Natural killer cell (primary cell): Measurements from ENCODE around the gene SLC17A2. TPM values are rescaled to one million over a fixed set of nuclear protein-coding genes. Genes with fewer than 3 reads are reported as not detected.

Experiments
- ATAC-seq, 3 donors: fragments of 150-1000 bp in 2 of 3; fragments of 200-7000 bp in 1 of 3; cut with Tn5 transposase; 1 replicate in 1 of 3; 2 replicates in 2 of 3; pipeline ENCODE4 v1.10.0; 2021; ENCODE audit warnings: mild to moderate bottlenecking in 2 of 3, moderate library complexity in 2 of 3
- DNase-seq, 2 donors: peaks; one replicate each; pipeline versions ENCODE4 v3.0.0 to v3.0.0-alpha.2; 2013 to 2021; ENCODE audit warnings: mixed read lengths in 1 of 2
- H3K27ac ChIP-seq: one replicate; pipeline ENCODE4 v1.5.1; 2013; ENCODE audit warnings: mild to moderate bottlenecking, low read length
- H3K27me3 ChIP-seq: one replicate; pipeline ENCODE4 v1.6.1; 2013; ENCODE audit warnings: low read length; ENCODE audit not compliant: control insufficient read depth, insufficient read depth
- H3K36me3 ChIP-seq: one replicate; pipeline ENCODE4 v1.6.1; 2013; ENCODE audit warnings: low read length; ENCODE audit not compliant: control insufficient read depth, insufficient read depth
- H3K4me1 ChIP-seq: one replicate; pipeline ENCODE4 v1.6.1; 2013; ENCODE audit warnings: low read length; ENCODE audit not compliant: control insufficient read depth, insufficient read depth
- H3K4me3 ChIP-seq: one replicate; pipeline ENCODE4 v1.5.1; 2013; ENCODE audit warnings: low read length
- H3K9me3 ChIP-seq: one replicate; pipeline ENCODE4 v1.6.1; 2013; ENCODE audit warnings: low read length; ENCODE audit not compliant: control insufficient read depth, insufficient read depth
- H3K27ac Mint-ChIP-seq, 2 donors: one replicate each; pipeline ENCODE4 v1.8.0; 2022; ENCODE audit warnings: mild to moderate bottlenecking in 2 of 2, mixed read lengths in 2 of 2, moderate library complexity in 1 of 2
- H3K27me3 Mint-ChIP-seq, 2 donors: one replicate each; pipeline ENCODE4 v1.8.0; 2022; ENCODE audit warnings: low read depth in 2 of 2, mixed read lengths in 2 of 2
- H3K36me3 Mint-ChIP-seq: one replicate; pipeline ENCODE4 v1.8.0; 2022; ENCODE audit warnings: mixed read lengths
- H3K4me1 Mint-ChIP-seq, 2 donors: one replicate each; pipeline ENCODE4 v1.8.0; 2022; ENCODE audit warnings: mixed read lengths in 2 of 2
- H3K4me3 Mint-ChIP-seq: one replicate; pipeline ENCODE4 v1.8.0; 2022; ENCODE audit warnings: mild to moderate bottlenecking, moderate library complexity, mixed read lengths
- H3K9me3 Mint-ChIP-seq, 2 donors: one replicate each; pipeline ENCODE4 v1.8.0; 2022; ENCODE audit warnings: mixed read lengths in 2 of 2
- CTCF ChIP-seq: fragments of 200-600 bp; IDR thresholded peaks from one replicate; pipeline ENCODE4 v1.8.0; 2022; ENCODE audit warnings: antibody characterized with exemption
- WGBS: methylation state at CpG from one replicate; pipeline ENCODE4 v1.1.7; 2013; ENCODE audit warnings: missing lambda C conversion rate; ENCODE audit not compliant: insufficient coverage; 5-methylcytosine and 5-hydroxymethylcytosine counted together
- intact Hi-C: fragments of 100-400 bp; cut with micrococcal nuclease; formaldehyde crosslinking; loops from one replicate; pipeline ENCODE4 v1.14.2; 2022
- total RNA-seq, 4 donors: library from RNA; stranded (reverse); fragments of 120-200 nt in 1 of 4; gene quantifications; one replicate each; pipeline versions ENCODE4 v1.2.3 to v1.2.4, GENCODE V29; 2013 to 2022

Gene SLC17A2
- total RNA-seq, 3 donors from 2014 or later (not counting 1 experiment from before 2014, with no cell fraction given): not detected

- no peaks in the 10 kb centered on the region for H3K9me3 ChIP-seq
- DNase-seq (no peak), ATAC-seq (no peak)
- TF ChIP-seq CTCF: no peak
- H3K4me3 Mint-ChIP-seq: no peak overlapping the region
- no peaks in the 10 kb centered on the region for H3K36me3 ChIP-seq
- H3K4me1 Mint-ChIP-seq: peaks cover 32% of the 10 kb centered on the region in 2 donors
- H3K27me3 Mint-ChIP-seq: no peaks in the 10 kb centered on the region
- no peak overlapping the region for H3K27ac Mint-ChIP-seq
- peaks cover 10% of the 10 kb centered on the region for H3K4me1 ChIP-seq
- H3K4me3 ChIP-seq: no peak overlapping the region
- H3K36me3 Mint-ChIP-seq: no peaks in the 10 kb centered on the region
- H3K9me3 Mint-ChIP-seq: no peaks in the 10 kb centered on the region
- 92% methylated on average over 1 of the region's 1 CpG for WGBS
- H3K27ac ChIP-seq: no peak overlapping the region
- H3K27me3 ChIP-seq: no peaks in the 10 kb centered on the region
- intact Hi-C loops: no loop called here
Observed at GRCh38 chr6:25869840-25870239, 60.7 kb downstream of the SLC17A2 start.

DNA sequence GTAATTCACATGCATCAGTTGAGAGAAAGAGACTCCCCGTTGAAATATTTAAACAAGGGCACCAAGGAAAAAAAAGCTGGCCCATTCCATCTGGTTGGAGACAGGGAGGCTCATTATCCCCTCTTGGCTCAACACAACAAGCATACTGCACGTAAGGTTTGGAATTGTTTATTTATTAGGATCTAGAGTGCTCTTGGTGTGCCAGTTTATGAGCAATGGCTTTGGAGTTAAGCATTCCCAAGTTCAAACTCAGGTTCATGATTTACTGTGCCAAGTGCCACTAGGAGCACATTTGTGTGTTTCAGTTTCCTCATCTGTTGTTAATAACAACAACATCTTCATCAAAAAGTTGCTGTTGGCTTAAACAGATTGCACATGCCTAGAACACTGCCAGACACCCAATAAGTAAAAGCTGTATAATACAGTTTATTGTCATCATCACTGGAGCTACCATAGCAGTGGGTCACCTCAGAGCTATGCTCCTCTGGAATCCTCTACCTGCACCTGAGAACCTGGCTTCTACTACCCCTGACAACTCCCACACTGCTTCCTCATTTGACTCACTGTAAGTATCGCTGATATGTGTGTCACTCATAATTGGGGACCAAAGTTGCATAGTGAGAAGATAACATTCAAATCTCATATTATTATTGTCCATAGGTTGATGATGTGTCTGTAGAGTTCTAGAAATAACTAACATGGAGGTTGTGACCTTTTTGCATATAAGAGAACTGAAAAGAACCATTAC lies 61.9 kb downstream of the SLC17A2 start:
- Histone ChIP-seq H3K27ac (no peak overlapping the region), H3K4me1 (peaks cover 10% of the 10 kb centered on the region), H3K27me3 (no peaks in the 10 kb centered on the region), H3K36me3 (no peaks in the 10 kb centered on the region), H3K9me3 (no peaks in the 10 kb centered on the region), H3K4me3 (no peak overlapping the region)
- ATAC-seq (no peak), DNase-seq (no peak)
- Mint-ChIP-seq H3K4me3 (no peak overlapping the region), H3K4me1 (peaks cover 25 to 29% of the 10 kb centered on the region in 2 donors), H3K27ac (no peak overlapping the region), H3K27me3 (peaks cover 7 to 8% of the 10 kb centered on the region in 2 donors), H3K36me3 (no peaks in the 10 kb centered on the region), H3K9me3 (peaks cover 0 to 3% of the 10 kb centered on the region in 2 donors)
- TF ChIP-seq CTCF: no peak
- intact Hi-C loops: no loop called here
- 100% methylated on average over 1 of the region's 3 CpGs for WGBS

DNA sequence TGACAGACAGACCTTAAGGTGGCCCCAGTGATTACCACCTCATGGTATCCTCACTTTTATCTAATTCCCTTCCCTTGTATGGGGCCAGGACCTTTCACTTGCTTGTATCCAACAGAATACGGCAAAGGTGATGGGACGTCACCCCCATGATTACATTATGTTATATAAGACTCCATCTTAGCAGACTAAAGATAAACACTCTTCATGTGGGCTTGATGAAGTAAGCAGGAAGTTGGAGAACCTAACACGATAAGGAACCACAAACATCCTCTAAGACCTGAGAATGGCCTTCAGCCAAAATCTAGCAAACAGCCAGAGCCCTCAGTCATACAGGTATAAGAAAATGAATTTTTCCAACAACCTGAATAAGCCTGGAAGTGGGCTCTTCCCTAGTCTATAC lies 64.5 kb downstream of the SLC17A2 start:
- H3K4me1 ChIP-seq: peaks cover 5% of the 10 kb centered on the region
- ATAC-seq (peak; percentile 86 to 91 (median 91)), DNase-seq (peak in 1 of 2 donors; percentile 79)
- Mint-ChIP-seq H3K36me3 (no peaks in the 10 kb centered on the region), H3K4me1 (peaks cover 15 to 22% of the 10 kb centered on the region in 2 donors), H3K9me3 (peaks cover 0 to 3% of the 10 kb centered on the region in 2 donors), H3K4me3 (peak overlapping the region; percentile 65), H3K27me3 (peaks cover 7 to 10% of the 10 kb centered on the region in 2 donors), H3K27ac (peak overlapping the region; percentile 76 to 89)
- intact Hi-C loops: no loop called here
- H3K27me3 ChIP-seq: no peaks in the 10 kb centered on the region
- peak overlapping the region; percentile 53 for H3K27ac ChIP-seq
- 36% methylated on average over 2 of the region's 3 CpGs for WGBS
- no peaks in the 10 kb centered on the region for H3K9me3 ChIP-seq
- no peak for TF ChIP-seq CTCF
- H3K4me3 ChIP-seq: no peak overlapping the region
- no peaks in the 10 kb centered on the region for H3K36me3 ChIP-seq
